Common myeloid progenitor, CD34-positive (primary cell): ENCODE results near the gene C14orf119.

Experiments
- CTCF ChIA-PET: fragments of 350-600 bp; sonication (Branson Sonifier 250); formaldehyde crosslinking; loops from one replicate; lab custom pipeline; 2021; ENCODE audit warnings: antibody characterized with exemption; lab: Charles Lee
- POLR2A ChIA-PET: fragments of 350-600 bp; sonication (Branson Sonifier 250); formaldehyde crosslinking; loops from one replicate; lab custom pipeline; 2021; ENCODE audit warnings: antibody characterized with exemption; lab: Charles Lee
- DNase-seq, 3 donors: peaks; one replicate each; pipeline versions ENCODE4 v3.0.0 to v3.0.0-alpha.2; 2013
- H3K27ac ChIP-seq, 2 experiments: 1 replicate in 1 of 2; 2 replicates in 1 of 2; pipeline ENCODE4 v1.7.0; 2013; ENCODE audit warnings: inconsistent platforms in 2 of 2, low read length in 2 of 2, mild to moderate bottlenecking in 2 of 2, low read depth in 1 of 2, moderate library complexity in 1 of 2; ENCODE audit not compliant: severe bottlenecking in 2 of 2, insufficient read depth in 1 of 2, poor library complexity in 1 of 2
- H3K27me3 ChIP-seq, 5 experiments: replicated peaks in 2 of 5; 1 replicate in 3 of 5; 2 replicates in 2 of 5; pipeline versions ENCODE4 v1.6.1 to v1.7.0; 2013; ENCODE audit warnings: low read length in 4 of 5, mild to moderate bottlenecking in 2 of 5, moderate library complexity in 2 of 5, inconsistent platforms in 1 of 5; ENCODE audit not compliant: insufficient read depth in 5 of 5, control insufficient read depth in 4 of 5
- H3K36me3 ChIP-seq, 4 experiments: 1 replicate in 2 of 4; 2 replicates in 2 of 4; pipeline versions ENCODE4 v1.6.1 to v1.7.0; 2013; ENCODE audit warnings: low read length in 3 of 4, control low read depth in 1 of 4, mild to moderate bottlenecking in 1 of 4; ENCODE audit not compliant: control insufficient read depth in 4 of 4, insufficient read depth in 4 of 4
- H3K4me1 ChIP-seq, 4 experiments: 1 replicate in 3 of 4; 2 replicates in 1 of 4; pipeline versions ENCODE4 v1.6.1 to v1.7.1; 2013; ENCODE audit warnings: low read length in 3 of 4, mild to moderate bottlenecking in 3 of 4, control low read depth in 1 of 4, inconsistent platforms in 1 of 4, moderate library complexity in 1 of 4; ENCODE audit not compliant: control insufficient read depth in 4 of 4, insufficient read depth in 4 of 4; ENCODE audit errors: control extremely low read depth in 1 of 4
- H3K4me3 ChIP-seq, 7 experiments: 1 replicate in 4 of 7; 2 replicates in 3 of 7; pipeline versions ENCODE4 v1.5.1 to v1.7.0; 2013; ENCODE audit warnings: mild to moderate bottlenecking in 7 of 7, low read length in 6 of 7, moderate library complexity in 6 of 7, inconsistent platforms in 2 of 7, low read depth in 2 of 7, control low read depth in 1 of 7; ENCODE audit not compliant: insufficient read depth in 4 of 7, control insufficient read depth in 1 of 7; ENCODE audit errors: extremely low read depth in 1 of 7
- H3K9me3 ChIP-seq, 5 experiments: 1 replicate in 4 of 5; 2 replicates in 1 of 5; pipeline versions ENCODE4 v1.6.1 to v1.7.1; 2013; ENCODE audit warnings: low read length in 4 of 5, mild to moderate bottlenecking in 2 of 5, inconsistent platforms in 1 of 5, low read depth in 1 of 5, moderate library complexity in 1 of 5; ENCODE audit not compliant: control insufficient read depth in 4 of 5, insufficient read depth in 2 of 5; ENCODE audit errors: control extremely low read depth in 1 of 5
- WGBS: methylation state at CpG from one replicate; pipeline ENCODE4 v1.1.5; 2013; ENCODE audit not compliant: insufficient coverage; 5-methylcytosine and 5-hydroxymethylcytosine counted together

Gene C14orf119

DNA sequence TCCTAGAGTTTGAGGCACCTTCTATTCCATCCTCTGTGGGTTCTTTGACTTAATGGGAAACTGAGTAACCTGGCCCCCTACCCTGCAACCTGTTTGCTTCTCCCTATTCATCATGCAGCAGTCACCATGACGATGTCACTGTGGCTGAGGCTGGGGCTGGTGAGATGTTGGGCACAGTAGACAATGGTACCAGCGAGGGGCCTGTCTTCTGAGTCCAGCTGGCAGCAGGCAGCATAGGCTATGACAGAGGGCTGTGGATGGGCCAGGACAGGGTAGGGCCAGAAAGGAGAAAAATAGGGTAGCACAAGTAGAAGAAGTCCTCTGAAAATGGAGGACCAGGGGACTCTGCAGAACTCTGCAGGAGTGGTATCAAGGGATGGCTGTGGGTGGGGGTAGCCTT is 7.5 kb downstream of the C14orf119 start:
- Histone ChIP-seq H3K36me3 (peaks cover 3 to 16% (median 8%) of the 10 kb centered on the region in 4 experiments), H3K4me3 (no peak overlapping the region), H3K9me3 (no peaks in the 10 kb centered on the region), H3K27me3 (peaks cover 0 to 3% (median 0%) of the 10 kb centered on the region in 5 experiments), H3K4me1 (no peaks in the 10 kb centered on the region), H3K27ac (no peak overlapping the region)
- 100% methylated on average over 1 of the region's 2 CpGs for WGBS
- CTCF ChIA-PET, result interaction anchor here (1.3 to 3.8 kb wide), 6 partner anchors 10 to 32 kb away, joined by 3 to 22 read pairs (median 6); no protein-coding TSS in a partner anchor
- POLR2A ChIA-PET, result no interaction called here
- DNase-seq, result no peak

DNA sequence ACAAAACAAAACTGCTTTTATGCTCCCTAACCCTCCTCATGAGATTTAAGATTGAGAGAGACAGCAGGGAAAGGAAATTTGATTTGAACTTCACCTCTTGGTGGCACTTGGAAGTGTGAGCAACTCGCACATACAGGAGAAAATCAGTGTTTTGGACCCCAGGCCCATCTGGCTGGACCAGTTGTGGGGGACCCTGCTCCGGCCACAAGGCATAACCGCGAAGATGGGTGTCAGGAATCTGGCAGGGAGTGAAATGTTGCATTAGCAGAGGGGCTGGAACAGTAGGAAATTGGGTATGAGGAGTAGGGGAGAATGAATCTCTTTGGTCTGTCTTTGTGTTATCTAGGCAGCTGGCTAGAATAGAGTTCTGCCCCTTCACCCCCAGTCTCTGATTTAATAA is 8.3 kb downstream of the C14orf119 start:
- ChIA-PET POLR2A (no interaction called here), CTCF (interaction anchor here (0.9 to 2.2 kb wide), 6 partner anchors 10 to 46 kb away, joined by 3 to 8 read pairs (median 4); partner anchors contain the start of gene CDH24)
- no peaks in the 10 kb centered on the region for H3K4me1 ChIP-seq
- H3K36me3 ChIP-seq, result peaks cover under 1 to 8% (median 4%) of the 10 kb centered on the region in 4 experiments
- WGBS, result no CpG with 5 or more reads among the region's 4 CpGs
- H3K27me3 ChIP-seq, result peaks cover 0 to 3% (median 0%) of the 10 kb centered on the region in 5 experiments
- DNase-seq, result no peak
- H3K27ac ChIP-seq, result no peak overlapping the region
- H3K4me3 ChIP-seq, result no peak overlapping the region
- H3K9me3 ChIP-seq, result no peaks in the 10 kb centered on the region

- H3K27ac ChIP-seq, result no peak overlapping the region
- CTCF ChIA-PET, result interaction anchor here (0.9 to 2.2 kb wide), 6 partner anchors 10 to 46 kb away, joined by 3 to 8 read pairs (median 4); partner anchors contain the start of gene CDH24
- no peaks in the 10 kb centered on the region for H3K9me3 ChIP-seq
- DNase-seq, result no peak
- H3K27me3 ChIP-seq, result peaks cover 0 to 3% (median 0%) of the 10 kb centered on the region in 5 experiments
- H3K36me3 ChIP-seq, result peaks cover 0 to 3% (median under 1%) of the 10 kb centered on the region in 4 experiments
- 91% methylated on average over 6 of the region's 6 CpGs for WGBS
- H3K4me1 ChIP-seq, result no peaks in the 10 kb centered on the region
- POLR2A ChIA-PET, result no interaction called here
- no peak overlapping the region for H3K4me3 ChIP-seq
These were observed 8.8 kb downstream of the C14orf119 start for GRCh38 chr14:23104070-23104590.

DNA sequence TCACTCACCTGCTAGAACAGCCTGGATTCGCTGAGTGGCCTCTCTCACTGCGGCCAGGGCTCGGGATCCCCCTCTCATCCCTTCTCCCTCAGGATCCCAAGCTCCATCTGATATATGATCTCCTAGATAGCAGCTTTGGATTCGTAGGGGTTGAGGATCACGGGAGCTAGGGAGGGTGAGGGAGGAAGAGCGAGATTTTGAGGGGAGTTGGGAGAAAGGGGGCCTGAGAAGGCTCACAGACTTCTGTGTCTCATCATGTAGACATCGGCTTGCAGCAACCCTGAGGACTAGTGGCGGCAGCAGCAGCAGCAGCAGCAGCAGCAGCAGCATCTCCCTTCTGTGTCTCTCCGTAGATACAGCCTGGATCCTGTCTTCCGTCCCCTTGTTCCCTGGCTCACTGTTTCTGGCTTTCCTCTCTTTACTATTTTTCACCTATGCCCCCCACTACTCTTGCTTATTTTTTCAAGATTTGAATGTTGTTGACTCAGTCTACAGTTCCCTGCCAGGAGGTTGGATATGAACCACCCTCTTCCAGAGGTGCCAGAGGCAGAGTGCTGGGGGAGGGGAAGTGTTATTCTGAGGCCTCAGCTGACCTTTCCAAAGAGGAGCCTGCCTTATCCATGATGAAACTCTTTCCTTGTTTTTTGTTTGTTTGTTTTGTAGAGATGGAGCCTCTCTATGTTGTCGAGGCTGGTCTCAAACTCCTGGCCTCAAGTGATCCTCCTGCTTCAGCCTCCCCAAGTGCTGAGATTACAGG is 9.5 kb downstream of the C14orf119 start, which contains the start of gene CIROP:
Gene CIROP (minus strand): TSS at position 399 of the 757 bp plus-strand sequence. CDS start 69 bp downstream, at position 330.
- Histone ChIP-seq H3K4me3 (no peak within 1 kb of the TSS), H3K4me1 (no peaks in the 10 kb centered on the region), H3K27me3 (peaks cover 0 to 3% (median 0%) of the 10 kb centered on the region in 5 experiments), H3K9me3 (no peaks in the 10 kb centered on the region), H3K27ac (no peak within 1 kb of the TSS), H3K36me3 (no peaks in the 10 kb centered on the region)
- no peak for DNase-seq
- ChIA-PET CTCF (interaction anchor here (0.9 to 2.2 kb wide), 7 partner anchors 9 to 47 kb away, joined by 3 to 8 read pairs (median 4); partner anchors contain the start of gene CDH24), POLR2A (no interaction called here)
- WGBS, result 96% methylated on average over 7 of the region's 11 CpGs

GRCh38 chr14:23105348-23105824 is 10.1 kb downstream of the C14orf119 start:
- no peaks in the 10 kb centered on the region for H3K9me3 ChIP-seq
- no peak overlapping the region for H3K27ac ChIP-seq
- no peak for DNase-seq
- CTCF ChIA-PET, result interaction anchor here (0.7 to 1.9 kb wide), 4 partner anchors 16 to 121 kb away, joined by 3 to 12 read pairs (median 6); no protein-coding TSS in a partner anchor
- H3K27me3 ChIP-seq, result peaks cover 0 to 3% (median 0%) of the 10 kb centered on the region in 5 experiments
- POLR2A ChIA-PET, result no interaction called here
- no peaks in the 10 kb centered on the region for H3K36me3 ChIP-seq
- no peak overlapping the region for H3K4me3 ChIP-seq
- no peaks in the 10 kb centered on the region for H3K4me1 ChIP-seq
- 100% methylated on average over 1 of the region's 4 CpGs for WGBS

DNA sequence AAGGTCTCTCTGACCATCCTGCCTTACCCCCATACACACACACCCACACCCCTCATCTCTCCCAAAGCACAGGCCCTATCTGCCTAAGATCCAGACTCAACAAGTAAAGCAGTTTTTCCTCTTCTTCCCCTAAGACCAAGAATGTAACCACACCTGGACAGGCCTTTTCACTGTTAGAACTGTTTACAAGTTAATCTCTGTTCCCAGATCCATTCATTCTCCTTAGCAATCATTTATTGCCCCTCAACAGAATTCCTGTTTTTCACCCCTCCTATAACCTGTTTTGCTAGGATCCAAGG is 11.4 kb downstream of the C14orf119 start:
- POLR2A ChIA-PET, result no interaction called here

More for the DNA sequence above, 11.4 kb downstream of the C14orf119 start:
- Histone ChIP-seq H3K9me3 (no peaks in the 10 kb centered on the region), H3K4me3 (no peak overlapping the region), H3K4me1 (peaks cover 0 to 5% (median 2%) of the 10 kb centered on the region in 4 experiments), H3K36me3 (no peaks in the 10 kb centered on the region), H3K27ac (no peak overlapping the region), H3K27me3 (peaks cover 0 to 4% (median 0%) of the 10 kb centered on the region in 5 experiments)
- CTCF ChIA-PET, result interaction anchor here (0.9 to 1.9 kb wide), 6 partner anchors 12 to 38 kb away, joined by 3 to 12 read pairs (median 4); partner anchors contain the start of genes ACIN1 and C14orf119
- DNase-seq, result no peak
